Measurements from ENCODE around the gene MNAT1. TPM values are rescaled to one million over a fixed set of nuclear protein-coding genes. Genes with fewer than 3 reads are reported as not detected.
"Not testable (repeated sequence)": the region's sequence is repeated elsewhere in the genome, so short reads cannot be mapped to it uniquely, and the experiment has no call there.

Gene MNAT1
- total and polyA plus RNA-seq, 4 donors, result 27.3 to 80.6 (median 52.9) TPM

GRCh38 chr14:60760644-60761364 is 26.2 kb downstream of the MNAT1 start:
- DNase-seq (ENCODE audit: low read depth in 4 of 6, low spot score in 6 of 6), result no peak
- H3K27me3 ChIP-seq (ENCODE audit: control insufficient read depth, insufficient read depth, low read length), result no peaks in the 10 kb centered on the region
- WGBS (ENCODE audit: insufficient coverage), result 64% methylated on average over 2 of the region's 3 CpGs
- no peaks in the 10 kb centered on the region for H3K4me1 ChIP-seq (ENCODE audit: control insufficient read depth, insufficient read depth, low read length)
- H3K36me3 ChIP-seq (ENCODE audit: control insufficient read depth, insufficient read depth, low read length), result no peaks in the 10 kb centered on the region
- H3K4me3 ChIP-seq (ENCODE audit: low read depth, low read length), result no peak overlapping the region
- no peaks in the 10 kb centered on the region for H3K9me3 ChIP-seq (ENCODE audit: control insufficient read depth, insufficient read depth, low read length)
- H3K27ac ChIP-seq (ENCODE audit: low read depth, low read length), result no peak overlapping the region

DNA sequence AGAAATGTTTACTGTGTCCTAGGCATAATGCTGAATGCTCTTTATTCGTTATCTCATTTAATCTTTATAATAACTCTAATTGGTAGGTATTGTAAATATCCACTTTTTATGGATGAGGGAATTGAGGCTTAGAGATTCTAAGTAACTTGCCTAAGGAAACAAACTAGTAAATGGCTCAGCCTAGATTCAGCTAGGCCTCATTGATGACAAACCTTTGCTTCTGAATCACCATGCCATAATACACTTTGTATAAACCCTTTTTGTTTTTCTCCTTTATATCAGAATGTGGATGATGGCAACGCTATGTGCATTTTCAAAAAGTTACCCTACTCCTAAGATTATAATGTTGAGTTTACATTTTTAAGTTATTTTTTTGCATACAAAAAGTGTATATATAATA is 34.0 kb downstream of the MNAT1 start:
- WGBS (ENCODE audit: insufficient coverage), result no CpG with 5 or more reads among the region's 2 CpGs
- no peaks in the 10 kb centered on the region for H3K27me3 ChIP-seq (ENCODE audit: control insufficient read depth, insufficient read depth, low read length)
- no peak for DNase-seq (ENCODE audit: low read depth in 4 of 6, low spot score in 6 of 6)
- H3K4me3 ChIP-seq (ENCODE audit: low read depth, low read length), result no peak overlapping the region
- H3K9me3 ChIP-seq (ENCODE audit: control insufficient read depth, insufficient read depth, low read length), result no peaks in the 10 kb centered on the region
- H3K4me1 ChIP-seq (ENCODE audit: control insufficient read depth, insufficient read depth, low read length), result no peaks in the 10 kb centered on the region
- no peaks in the 10 kb centered on the region for H3K36me3 ChIP-seq (ENCODE audit: control insufficient read depth, insufficient read depth, low read length)
- H3K27ac ChIP-seq (ENCODE audit: low read depth, low read length), result no peak overlapping the region

DNA sequence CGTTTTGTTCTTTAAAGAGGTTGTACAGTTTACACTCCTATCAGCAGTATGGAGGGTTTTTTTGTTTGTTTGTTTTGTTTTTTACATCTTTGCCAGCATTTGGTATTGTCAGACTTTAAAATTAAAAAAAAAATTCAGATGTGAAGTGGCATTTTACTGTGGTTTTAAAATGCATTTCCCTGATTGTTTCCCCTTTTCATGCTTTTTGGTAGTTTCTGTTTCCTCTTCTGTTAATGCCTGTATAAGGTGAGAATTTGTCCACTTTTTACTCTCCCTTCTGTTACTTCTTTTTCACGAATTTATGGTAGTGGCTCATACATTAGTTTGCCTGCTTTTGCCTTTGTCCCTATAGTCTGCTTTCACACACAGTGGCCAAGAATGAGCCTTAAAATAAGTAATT is 36.6 kb downstream of the MNAT1 start:
- Histone ChIP-seq H3K27ac (ENCODE audit: low read depth, low read length) (no peak overlapping the region), H3K4me3 (ENCODE audit: low read depth, low read length) (no peak overlapping the region), H3K27me3 (ENCODE audit: control insufficient read depth, insufficient read depth, low read length) (no peaks in the 10 kb centered on the region), H3K36me3 (ENCODE audit: control insufficient read depth, insufficient read depth, low read length) (no peaks in the 10 kb centered on the region), H3K9me3 (ENCODE audit: control insufficient read depth, insufficient read depth, low read length) (no peaks in the 10 kb centered on the region), H3K4me1 (ENCODE audit: control insufficient read depth, insufficient read depth, low read length) (no peaks in the 10 kb centered on the region)
- WGBS (ENCODE audit: insufficient coverage), result no CpG with 5 or more reads among the region's 2 CpGs
- no peak for DNase-seq (ENCODE audit: low read depth in 4 of 6, low spot score in 6 of 6)

DNA sequence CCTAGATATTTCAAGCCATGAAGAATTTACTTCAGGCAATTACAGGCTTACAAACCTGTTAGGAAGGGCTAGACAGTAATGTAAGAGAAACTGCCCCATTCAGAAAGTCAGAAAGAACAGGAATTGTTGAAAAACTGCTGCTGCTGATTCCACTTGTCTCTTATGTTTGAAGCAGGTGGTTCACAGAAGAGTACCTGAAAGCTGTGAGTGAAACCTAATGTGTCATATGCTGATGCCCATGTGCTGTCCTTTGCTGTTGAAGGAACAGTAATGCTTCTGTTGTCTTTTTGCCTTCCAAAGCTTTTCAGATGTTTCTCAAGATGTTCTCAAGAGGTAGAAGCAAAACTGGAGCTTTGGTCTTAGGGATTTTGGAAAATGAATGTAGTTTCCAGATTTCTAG is 39.0 kb downstream of the MNAT1 start:
- no peak for DNase-seq (ENCODE audit: low read depth in 4 of 6, low spot score in 6 of 6)
- Histone ChIP-seq H3K27me3 (ENCODE audit: control insufficient read depth, insufficient read depth, low read length) (no peaks in the 10 kb centered on the region), H3K9me3 (ENCODE audit: control insufficient read depth, insufficient read depth, low read length) (no peaks in the 10 kb centered on the region), H3K27ac (ENCODE audit: low read depth, low read length) (no peak overlapping the region), H3K36me3 (ENCODE audit: control insufficient read depth, insufficient read depth, low read length) (no peaks in the 10 kb centered on the region), H3K4me1 (ENCODE audit: control insufficient read depth, insufficient read depth, low read length) (no peaks in the 10 kb centered on the region), H3K4me3 (ENCODE audit: low read depth, low read length) (no peak overlapping the region)

- DNase-seq (ENCODE audit: low read depth in 4 of 6, low spot score in 6 of 6), result no peak
- no peak overlapping the region for H3K4me3 ChIP-seq (ENCODE audit: low read depth, low read length)
- H3K9me3 ChIP-seq (ENCODE audit: control insufficient read depth, insufficient read depth, low read length), result no peaks in the 10 kb centered on the region
- no peak overlapping the region for H3K27ac ChIP-seq (ENCODE audit: low read depth, low read length)
- H3K27me3 ChIP-seq (ENCODE audit: control insufficient read depth, insufficient read depth, low read length), result no peaks in the 10 kb centered on the region
- no peaks in the 10 kb centered on the region for H3K36me3 ChIP-seq (ENCODE audit: control insufficient read depth, insufficient read depth, low read length)
- no peaks in the 10 kb centered on the region for H3K4me1 ChIP-seq (ENCODE audit: control insufficient read depth, insufficient read depth, low read length)
These were observed 40.7 kb downstream of the MNAT1 start for GRCh38 chr14:60775296-60775695.

DNA sequence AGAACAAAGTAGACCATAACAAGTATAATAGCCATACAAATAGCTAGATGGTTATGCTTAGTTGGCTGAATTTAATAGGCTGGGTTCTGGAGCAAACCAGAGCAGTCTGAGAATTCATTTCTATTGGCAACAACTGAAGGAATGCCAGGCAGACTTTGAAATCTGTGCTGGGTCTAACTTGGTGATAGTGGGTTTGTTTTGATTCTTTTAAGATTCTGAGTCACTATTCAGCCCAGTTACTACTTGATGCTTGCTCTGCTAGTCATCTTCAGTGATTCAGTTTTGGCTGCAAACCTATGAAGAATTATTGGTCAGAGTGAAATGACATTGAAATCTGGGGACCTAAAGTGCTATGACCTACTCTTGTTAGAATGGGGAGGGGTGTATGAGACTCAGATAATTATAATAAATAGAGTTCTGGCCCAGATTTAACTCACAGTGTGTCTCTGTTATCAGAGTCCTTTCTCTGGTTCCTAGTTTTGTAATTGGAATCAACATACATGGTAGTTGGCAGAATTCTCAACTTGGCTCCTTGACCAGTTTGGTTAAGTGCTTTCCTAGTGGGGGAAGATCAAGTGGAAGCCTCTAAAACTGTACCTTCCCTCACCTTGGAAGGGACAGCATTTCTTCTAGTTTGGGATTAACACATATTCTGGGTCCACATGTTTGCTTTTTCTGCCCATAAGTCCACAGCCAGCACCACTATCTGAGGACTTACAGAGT is 43.5 kb downstream of the MNAT1 start:
- Histone ChIP-seq H3K9me3 (ENCODE audit: control insufficient read depth, insufficient read depth, low read length) (no peaks in the 10 kb centered on the region), H3K4me1 (ENCODE audit: control insufficient read depth, insufficient read depth, low read length) (no peaks in the 10 kb centered on the region), H3K27me3 (ENCODE audit: control insufficient read depth, insufficient read depth, low read length) (no peaks in the 10 kb centered on the region), H3K36me3 (ENCODE audit: control insufficient read depth, insufficient read depth, low read length) (no peaks in the 10 kb centered on the region), H3K27ac (ENCODE audit: low read depth, low read length) (no peak overlapping the region), H3K4me3 (ENCODE audit: low read depth, low read length) (no peak overlapping the region)
- no peak for DNase-seq (ENCODE audit: low read depth in 4 of 6, low spot score in 6 of 6)

DNA sequence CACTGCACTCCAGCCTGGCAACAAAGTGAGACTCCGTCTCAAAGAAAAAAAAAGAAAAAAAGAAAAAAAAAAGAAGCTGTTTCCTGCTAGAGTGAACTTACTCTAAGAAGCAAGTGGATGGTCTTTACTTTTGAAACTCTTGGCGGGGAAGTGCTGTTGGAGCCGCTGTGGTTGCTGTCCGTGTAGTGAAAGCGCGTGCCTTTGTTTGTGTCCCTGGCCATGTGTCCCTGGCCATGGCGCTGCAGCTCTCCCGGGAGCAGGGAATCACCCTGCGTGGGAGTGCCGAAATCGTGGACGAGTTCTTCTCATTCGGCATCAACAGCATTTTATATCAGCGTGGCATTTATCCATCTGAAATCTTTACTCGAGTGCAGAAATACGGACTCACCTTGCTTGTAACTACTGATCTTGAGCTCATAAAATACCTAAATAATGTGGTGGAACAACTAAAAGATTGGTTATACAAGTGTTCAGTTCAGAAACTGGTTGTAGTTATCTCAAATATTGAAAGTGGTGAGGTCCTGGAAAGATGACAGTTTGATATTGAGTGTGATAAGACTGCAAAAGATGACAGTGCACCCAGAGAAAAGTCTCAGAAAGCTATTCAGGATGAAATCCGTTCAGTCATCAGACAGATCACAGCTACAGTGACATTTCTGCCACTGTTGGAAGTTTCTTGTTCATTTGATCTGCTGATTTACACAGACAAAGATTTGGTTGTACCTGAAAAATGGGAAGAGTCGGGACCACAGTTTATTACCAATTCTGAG is 45.4 kb downstream of the MNAT1 start:
- H3K27me3 ChIP-seq (ENCODE audit: control insufficient read depth, insufficient read depth, low read length); H3K9me3 ChIP-seq (ENCODE audit: control insufficient read depth, insufficient read depth, low read length); H3K4me3 ChIP-seq (ENCODE audit: low read depth, low read length); DNase-seq (ENCODE audit: low read depth in 4 of 6, low spot score in 6 of 6); H3K36me3 ChIP-seq (ENCODE audit: control insufficient read depth, insufficient read depth, low read length); H3K4me1 ChIP-seq (ENCODE audit: control insufficient read depth, insufficient read depth, low read length); H3K27ac ChIP-seq (ENCODE audit: low read depth, low read length): not testable (repeated sequence)
- WGBS (ENCODE audit: insufficient coverage), result 95% methylated on average over 15 of the region's 18 CpGs

DNA sequence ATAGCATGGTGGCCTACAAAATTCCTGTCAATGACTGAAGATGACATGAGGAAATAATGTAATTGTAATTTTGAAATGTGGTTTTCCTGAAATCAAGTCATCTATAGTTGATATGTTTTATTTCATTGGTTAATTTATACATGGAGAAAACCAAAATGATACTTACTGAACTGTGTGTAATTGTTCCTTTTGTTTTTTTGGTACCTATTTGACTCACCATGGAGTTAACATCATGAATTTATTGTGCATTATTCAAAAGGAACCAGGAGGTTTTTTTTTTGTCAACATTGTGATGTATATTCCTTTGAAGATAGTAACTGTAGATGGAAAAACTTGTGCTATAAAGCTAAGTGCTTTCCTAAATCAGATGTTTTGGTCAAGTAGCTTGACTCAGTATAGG is 46.0 kb downstream of the MNAT1 start:
- not testable (repeated sequence) for H3K27me3 ChIP-seq (ENCODE audit: control insufficient read depth, insufficient read depth, low read length); H3K36me3 ChIP-seq (ENCODE audit: control insufficient read depth, insufficient read depth, low read length); H3K27ac ChIP-seq (ENCODE audit: low read depth, low read length); H3K9me3 ChIP-seq (ENCODE audit: control insufficient read depth, insufficient read depth, low read length); DNase-seq (ENCODE audit: low read depth in 4 of 6, low spot score in 6 of 6); H3K4me3 ChIP-seq (ENCODE audit: low read depth, low read length); H3K4me1 ChIP-seq (ENCODE audit: control insufficient read depth, insufficient read depth, low read length)

DNA sequence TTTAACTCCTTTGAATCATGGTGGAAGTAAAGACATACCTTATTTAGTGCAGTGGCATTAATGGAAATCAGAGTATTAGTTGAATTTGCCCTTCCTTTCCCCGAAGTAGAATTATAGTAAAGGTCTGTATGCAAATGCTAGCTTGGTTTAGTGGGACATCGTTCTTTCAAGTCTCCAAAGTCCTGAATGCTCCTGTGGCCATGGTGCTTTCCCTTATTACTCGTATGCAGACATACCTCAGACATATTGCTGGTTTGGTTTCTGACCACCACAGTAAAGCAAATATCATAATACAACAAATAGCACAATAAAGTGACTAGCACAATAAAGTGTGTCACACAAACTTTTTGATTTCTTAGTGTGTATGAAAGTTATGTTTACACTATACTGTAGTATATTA is 52.3 kb downstream of the MNAT1 start:
- Histone ChIP-seq H3K27ac (ENCODE audit: low read depth, low read length) (no peak overlapping the region), H3K4me3 (ENCODE audit: low read depth, low read length) (no peak overlapping the region), H3K9me3 (ENCODE audit: control insufficient read depth, insufficient read depth, low read length) (peaks cover 3% of the 10 kb centered on the region), H3K4me1 (ENCODE audit: control insufficient read depth, insufficient read depth, low read length) (no peaks in the 10 kb centered on the region), H3K36me3 (ENCODE audit: control insufficient read depth, insufficient read depth, low read length) (no peaks in the 10 kb centered on the region), H3K27me3 (ENCODE audit: control insufficient read depth, insufficient read depth, low read length) (no peaks in the 10 kb centered on the region)
- 100% methylated on average over 1 of the region's 3 CpGs for WGBS (ENCODE audit: insufficient coverage)
- no peak for DNase-seq (ENCODE audit: low read depth in 4 of 6, low spot score in 6 of 6)

GRCh38 chr14:60789656-60790055 is 55.1 kb downstream of the MNAT1 start:
- DNase-seq (ENCODE audit: low read depth in 4 of 6, low spot score in 6 of 6), result no peak
- Histone ChIP-seq H3K36me3 (ENCODE audit: control insufficient read depth, insufficient read depth, low read length) (no peaks in the 10 kb centered on the region), H3K4me1 (ENCODE audit: control insufficient read depth, insufficient read depth, low read length) (no peaks in the 10 kb centered on the region), H3K9me3 (ENCODE audit: control insufficient read depth, insufficient read depth, low read length) (peaks cover 3% of the 10 kb centered on the region), H3K27me3 (ENCODE audit: control insufficient read depth, insufficient read depth, low read length) (no peaks in the 10 kb centered on the region), H3K4me3 (ENCODE audit: low read depth, low read length) (no peak overlapping the region), H3K27ac (ENCODE audit: low read depth, low read length) (no peak overlapping the region)
- no CpG with 5 or more reads among the region's 1 CpG for WGBS (ENCODE audit: insufficient coverage)

Measured in spinal cord (tissue), 10 donors.